GM12801 (cell line): ENCODE data around the gene RPS19BP1.

Experiments used
- TF ChIP-seq, protein P1 (sequence below): IDR thresholded peaks from one replicate; pipeline ENCODE4 v1.5.1; 2011; ENCODE audit warnings: control low read depth; ENCODE audit not compliant: insufficient read length; ENCODE audit errors: extremely low read depth

RPS19BP1 gene

GRCh38 chr22:39519681-39520225 lies 12.8 kb downstream of the RPS19BP1 start:
- TF ChIP-seq, protein P1, sequence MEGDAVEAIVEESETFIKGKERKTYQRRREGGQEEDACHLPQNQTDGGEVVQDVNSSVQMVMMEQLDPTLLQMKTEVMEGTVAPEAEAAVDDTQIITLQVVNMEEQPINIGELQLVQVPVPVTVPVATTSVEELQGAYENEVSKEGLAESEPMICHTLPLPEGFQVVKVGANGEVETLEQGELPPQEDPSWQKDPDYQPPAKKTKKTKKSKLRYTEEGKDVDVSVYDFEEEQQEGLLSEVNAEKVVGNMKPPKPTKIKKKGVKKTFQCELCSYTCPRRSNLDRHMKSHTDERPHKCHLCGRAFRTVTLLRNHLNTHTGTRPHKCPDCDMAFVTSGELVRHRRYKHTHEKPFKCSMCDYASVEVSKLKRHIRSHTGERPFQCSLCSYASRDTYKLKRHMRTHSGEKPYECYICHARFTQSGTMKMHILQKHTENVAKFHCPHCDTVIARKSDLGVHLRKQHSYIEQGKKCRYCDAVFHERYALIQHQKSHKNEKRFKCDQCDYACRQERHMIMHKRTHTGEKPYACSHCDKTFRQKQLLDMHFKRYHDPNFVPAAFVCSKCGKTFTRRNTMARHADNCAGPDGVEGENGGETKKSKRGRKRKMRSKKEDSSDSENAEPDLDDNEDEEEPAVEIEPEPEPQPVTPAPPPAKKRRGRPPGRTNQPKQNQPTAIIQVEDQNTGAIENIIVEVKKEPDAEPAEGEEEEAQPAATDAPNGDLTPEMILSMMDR = no peak

DNA sequence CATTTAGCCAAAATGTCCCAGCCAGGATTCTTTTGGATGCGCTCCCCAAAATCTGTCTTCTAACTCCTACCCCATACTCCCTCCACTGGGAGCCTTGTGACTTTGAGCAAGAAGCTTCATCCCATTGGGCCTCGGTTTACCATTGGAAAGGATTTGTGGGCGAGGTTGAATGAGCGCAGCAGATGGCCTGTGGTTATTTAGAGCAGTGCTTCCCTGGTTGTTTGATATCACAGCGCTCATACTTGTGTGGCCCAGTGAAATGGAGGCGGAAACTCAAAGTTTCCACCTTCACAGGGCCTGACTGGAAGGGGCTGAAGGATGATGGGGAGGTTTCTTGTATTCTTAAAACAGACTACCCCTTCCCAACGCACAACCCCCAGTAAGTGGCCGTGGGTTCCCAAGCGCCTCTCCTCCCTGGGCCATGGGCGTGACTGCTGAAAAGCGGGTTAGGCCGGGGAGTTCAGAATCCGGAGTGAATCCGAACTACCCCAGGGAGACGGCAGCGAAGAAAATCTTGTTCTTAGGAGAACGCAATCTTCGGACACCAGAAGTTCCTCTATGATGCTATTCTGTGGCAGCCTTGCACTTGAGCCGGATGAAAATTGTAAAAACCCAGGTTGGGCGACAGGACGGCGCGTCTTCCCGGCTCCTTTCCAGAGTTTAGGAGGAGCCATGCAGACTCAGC lies 13.4 kb downstream of the RPS19BP1 start:
- TF ChIP-seq, protein P1 = no peak

DNA sequence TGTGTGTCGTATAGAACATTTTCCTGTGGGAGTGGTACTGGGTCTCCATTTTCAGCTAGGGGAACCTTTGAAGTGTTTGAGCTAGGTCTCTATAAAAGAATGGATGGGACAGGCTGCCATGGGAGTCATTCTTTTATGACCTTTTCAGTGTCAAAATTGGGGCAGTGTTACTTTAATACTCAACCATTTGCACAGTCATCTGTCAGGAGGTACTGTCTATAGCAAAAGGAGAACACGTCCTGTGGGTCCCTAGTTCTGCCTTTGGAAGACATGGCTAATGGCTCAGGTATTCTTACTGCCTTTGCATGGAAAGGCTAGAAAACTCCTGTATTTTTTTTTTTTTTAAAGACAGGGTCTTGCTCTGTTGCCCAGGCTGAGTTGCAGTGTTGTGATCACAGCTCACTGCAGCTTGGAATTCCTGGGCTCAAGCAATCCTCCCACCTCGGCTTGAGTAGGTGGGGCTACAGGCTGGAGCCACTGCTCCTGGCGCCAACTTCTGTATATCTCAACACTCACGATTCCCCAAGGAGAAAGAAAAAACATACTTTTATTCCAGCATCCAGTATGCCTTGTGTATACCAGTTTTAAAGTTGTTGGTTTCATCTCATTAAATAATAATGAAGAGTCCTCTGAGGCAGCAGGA lies 14.3 kb downstream of the RPS19BP1 start:
- TF ChIP-seq, protein P1 = no peak

- TF ChIP-seq, protein P1 = no peak
Measured at GRCh38 chr22:39517470-39517869, 15.1 kb downstream of the RPS19BP1 start.

DNA sequence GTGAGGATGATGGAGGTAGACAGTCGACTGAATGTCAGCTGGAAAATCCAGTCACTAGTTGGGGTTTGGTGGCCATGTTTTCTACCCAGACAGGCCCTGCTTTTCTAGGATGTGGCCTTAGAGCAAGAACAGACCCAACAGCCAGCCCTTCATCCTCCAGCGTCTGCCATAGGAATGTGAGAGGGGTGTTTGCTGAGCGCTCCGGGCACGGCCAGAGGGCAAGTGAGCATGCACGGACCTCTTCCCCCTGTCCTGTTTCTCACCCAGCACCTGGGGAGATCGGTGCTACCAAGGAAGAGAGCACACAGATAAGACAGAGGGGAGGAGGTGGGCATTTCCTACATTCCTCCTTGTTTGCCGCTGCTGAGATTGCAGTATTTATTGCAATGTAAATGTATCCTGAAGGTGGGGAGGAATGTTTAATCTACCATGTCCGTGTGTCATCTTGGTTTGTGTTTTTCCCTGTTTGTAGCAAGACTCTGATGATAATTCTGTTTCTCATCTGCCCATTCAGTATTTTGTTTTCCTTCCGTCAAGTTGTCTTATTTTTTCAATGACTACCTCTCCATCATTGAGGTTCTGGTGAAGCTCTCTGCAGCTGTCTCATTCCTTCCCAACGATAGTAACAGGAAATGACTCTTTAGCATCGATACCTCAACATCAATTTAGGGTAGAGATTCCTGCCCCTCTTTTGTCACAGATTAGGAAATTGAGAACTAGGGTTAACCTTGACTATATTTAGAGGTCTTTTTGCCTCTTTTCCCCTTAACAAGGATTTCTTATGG lies 17.1 kb downstream of the RPS19BP1 start:
- TF ChIP-seq, protein P1 = no peak

GRCh38 chr22:39514373-39514973 lies 18.1 kb downstream of the RPS19BP1 start:
- TF ChIP-seq, protein P1 = no peak

DNA sequence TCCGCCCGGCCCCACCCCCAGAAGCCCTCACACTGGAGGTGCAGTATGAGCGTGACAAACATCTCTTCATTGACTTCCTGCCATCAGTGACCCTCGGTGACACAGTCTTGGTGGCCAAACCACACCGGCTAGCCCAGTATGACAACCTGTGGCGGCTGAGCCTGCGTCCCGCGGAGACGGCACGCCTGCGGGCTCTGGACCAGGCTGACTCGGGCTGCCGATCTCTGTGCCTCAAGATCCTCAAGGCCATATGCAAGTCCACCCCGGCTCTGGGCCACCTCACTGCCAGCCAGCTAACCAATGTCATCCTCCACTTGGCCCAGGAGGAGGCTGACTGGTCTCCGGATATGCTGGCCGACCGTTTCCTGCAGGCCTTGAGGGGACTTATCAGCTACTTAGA lies 18.8 kb downstream of the RPS19BP1 start:
- TF ChIP-seq, protein P1 = no peak
